ENCODE results near the gene PDCD7.

GRCh38 chr15:65147902-65148301 is 14.3 kb upstream of the PDCD7 start:
- TF ChIP-seq, protein P1, sequence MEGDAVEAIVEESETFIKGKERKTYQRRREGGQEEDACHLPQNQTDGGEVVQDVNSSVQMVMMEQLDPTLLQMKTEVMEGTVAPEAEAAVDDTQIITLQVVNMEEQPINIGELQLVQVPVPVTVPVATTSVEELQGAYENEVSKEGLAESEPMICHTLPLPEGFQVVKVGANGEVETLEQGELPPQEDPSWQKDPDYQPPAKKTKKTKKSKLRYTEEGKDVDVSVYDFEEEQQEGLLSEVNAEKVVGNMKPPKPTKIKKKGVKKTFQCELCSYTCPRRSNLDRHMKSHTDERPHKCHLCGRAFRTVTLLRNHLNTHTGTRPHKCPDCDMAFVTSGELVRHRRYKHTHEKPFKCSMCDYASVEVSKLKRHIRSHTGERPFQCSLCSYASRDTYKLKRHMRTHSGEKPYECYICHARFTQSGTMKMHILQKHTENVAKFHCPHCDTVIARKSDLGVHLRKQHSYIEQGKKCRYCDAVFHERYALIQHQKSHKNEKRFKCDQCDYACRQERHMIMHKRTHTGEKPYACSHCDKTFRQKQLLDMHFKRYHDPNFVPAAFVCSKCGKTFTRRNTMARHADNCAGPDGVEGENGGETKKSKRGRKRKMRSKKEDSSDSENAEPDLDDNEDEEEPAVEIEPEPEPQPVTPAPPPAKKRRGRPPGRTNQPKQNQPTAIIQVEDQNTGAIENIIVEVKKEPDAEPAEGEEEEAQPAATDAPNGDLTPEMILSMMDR (conservative IDR thresholded peaks at IDR 0.05): no peak
- no peak for TF ChIP-seq EZH2 (IDR thresholded peaks at IDR 0.05; ENCODE audit: low read depth)
